Naive thymus-derived CD4-positive, alpha-beta T cell (primary cell): ENCODE measurements around the gene STIM2. TPM values are rescaled to one million over a fixed set of nuclear protein-coding genes. Genes with fewer than 3 reads are reported as not detected.

Source experiments
- ATAC-seq: fragments of 150-1000 bp; cut with Tn5 transposase; 2 replicates; pipeline ENCODE4 v1.10.0; 2021; ENCODE audit warnings: mild to moderate bottlenecking, moderate library complexity
- CTCF ChIA-PET: fragments of 350-600 bp; sonication (Branson Sonifier 250); formaldehyde crosslinking; loops from one replicate; lab custom pipeline; 2021; ENCODE audit warnings: antibody characterized with exemption; lab: Charles Lee
- POLR2A ChIA-PET: fragments of 350-600 bp; sonication (Branson Sonifier 250); formaldehyde crosslinking; loops from one replicate; lab custom pipeline; 2021; ENCODE audit warnings: antibody characterized with exemption, inconsistent platforms; lab: Charles Lee
- DNase-seq, 9 donors: peaks; one replicate each; pipeline versions ENCODE4 v3.0.0 to v3.0.0-alpha.2; 2020 to 2022; ENCODE audit warnings: mixed read lengths in 1 of 9
- H3K27ac ChIP-seq: one replicate; pipeline ENCODE4 v1.7.0; 2013; ENCODE audit warnings: mild to moderate bottlenecking, low read depth, low read length, moderate library complexity
- H3K27me3 ChIP-seq, 2 donors: one replicate each; pipeline ENCODE4 v1.7.0; 2013; ENCODE audit warnings: low read length in 2 of 2, mild to moderate bottlenecking in 2 of 2, moderate library complexity in 2 of 2; ENCODE audit not compliant: control insufficient read depth in 2 of 2, insufficient read depth in 2 of 2
- H3K36me3 ChIP-seq, 3 experiments: 1 replicate in 2 of 3; 2 replicates in 1 of 3; pipeline ENCODE4 v1.7.0; 2013; ENCODE audit warnings: low read length in 3 of 3, mild to moderate bottlenecking in 3 of 3, moderate library complexity in 1 of 3; ENCODE audit not compliant: insufficient read depth in 3 of 3, control insufficient read depth in 2 of 3
- H3K4me1 ChIP-seq, 2 donors: one replicate each; pipeline ENCODE4 v1.7.0; 2013; ENCODE audit warnings: low read length in 2 of 2, mild to moderate bottlenecking in 2 of 2, moderate library complexity in 1 of 2; ENCODE audit not compliant: control insufficient read depth in 2 of 2, insufficient read depth in 2 of 2
- H3K4me3 ChIP-seq: 2 replicates; pipeline ENCODE4 v1.7.0; 2013; ENCODE audit warnings: mild to moderate bottlenecking, low read length
- H3K9me3 ChIP-seq, 3 experiments: 1 replicate in 2 of 3; 2 replicates in 1 of 3; pipeline ENCODE4 v1.7.0; 2013; ENCODE audit warnings: low read length in 3 of 3; ENCODE audit not compliant: control insufficient read depth in 2 of 3
- H3K27ac Mint-ChIP-seq, 9 donors: one replicate each; pipeline ENCODE4 v1.8.0; 2020 to 2022; ENCODE audit warnings: mixed read lengths in 9 of 9, mild to moderate bottlenecking in 8 of 9, moderate library complexity in 5 of 9, inconsistent platforms in 2 of 9
- H3K27me3 Mint-ChIP-seq, 5 donors: one replicate each; pipeline ENCODE4 v1.8.0; 2021 to 2022; ENCODE audit warnings: mixed read lengths in 5 of 5, mild to moderate bottlenecking in 1 of 5
- H3K36me3 Mint-ChIP-seq, 5 donors: one replicate each; pipeline ENCODE4 v1.8.0; 2020 to 2022; ENCODE audit warnings: mixed read lengths in 5 of 5, mild to moderate bottlenecking in 3 of 5, inconsistent platforms in 1 of 5
- H3K4me1 Mint-ChIP-seq, 7 donors: one replicate each; pipeline ENCODE4 v1.8.0; 2020 to 2022; ENCODE audit warnings: mixed read lengths in 7 of 7, mild to moderate bottlenecking in 3 of 7, inconsistent platforms in 1 of 7
- H3K4me3 Mint-ChIP-seq, 10 donors: one replicate each; pipeline ENCODE4 v1.8.0; 2020 to 2022; ENCODE audit warnings: mild to moderate bottlenecking in 10 of 10, mixed read lengths in 10 of 10, moderate library complexity in 6 of 10, inconsistent platforms in 2 of 10
- H3K9me3 Mint-ChIP-seq, 11 donors: one replicate each; pipeline ENCODE4 v1.8.0; 2020 to 2022; ENCODE audit warnings: mixed read lengths in 11 of 11, mild to moderate bottlenecking in 4 of 11, inconsistent platforms in 1 of 11, moderate library complexity in 1 of 11
- intact Hi-C, 2 donors: fragments of 100-400 bp; cut with micrococcal nuclease; formaldehyde crosslinking; loops; one replicate each; pipeline ENCODE4 v1.15.1; 2023
- polyA plus RNA-seq, 2 donors: library from polyadenylated mRNA; unstranded; fragments of 300-500 nt; fragmentation: Illumina TruSeq; gene quantifications; one replicate each; pipeline ENCODE4 v1.2.3, GENCODE V29; 2021
- total RNA-seq, 6 experiments: library from RNA in 5 of 6; stranded (reverse) in 5 of 6; gene quantifications; 1 replicate in 5 of 6; 2 replicates in 1 of 6; pipeline ENCODE4 v1.2.3 and lab custom pipeline; 2021 to 2026

The STIM2 gene
- total and polyA plus RNA-seq, 7 experiments from 2014 or later = 24.6 to 103 (median 67.0) TPM

GRCh38 chr4:26991057-26991456 lies 130.4 kb downstream of the STIM2 start:
- no peaks in the 10 kb centered on the region for H3K9me3 ChIP-seq
- H3K27ac ChIP-seq = no peak overlapping the region
- POLR2A ChIA-PET = interaction anchor here (0.5 to 1.3 kb wide), 2 partner anchors 45 to 131 kb away, joined by 3 to 4 read pairs; partner anchors contain the start of gene STIM2
- Mint-ChIP-seq H3K4me1 (peaks cover 22 to 43% (median 31%) of the 10 kb centered on the region in 7 donors), H3K27me3 (no peaks in the 10 kb centered on the region), H3K27ac (peak overlapping the region in 2 of 9 donors; percentile 55 to 73), H3K36me3 (peaks cover 0 to 37% (median 12%) of the 10 kb centered on the region in 5 donors), H3K4me3 (peak overlapping the region in 1 of 10 donors; percentile 30), H3K9me3 (peaks cover 0 to 8% (median 0%) of the 10 kb centered on the region in 11 donors)
- ATAC-seq = no peak
- H3K4me3 ChIP-seq = no peak overlapping the region
- H3K36me3 ChIP-seq = no peaks in the 10 kb centered on the region
- intact Hi-C loops = no loop called here
- peaks cover 12 to 46% of the 10 kb centered on the region in 2 donors for H3K4me1 ChIP-seq
- no peaks in the 10 kb centered on the region for H3K27me3 ChIP-seq
- CTCF ChIA-PET = interaction anchor here (0.6 kb wide), 1 partner anchor 532 kb away, joined by 7 read pairs; no protein-coding TSS in a partner anchor
- no peak for DNase-seq

- no peaks in the 10 kb centered on the region for H3K27me3 Mint-ChIP-seq
- H3K4me1 Mint-ChIP-seq = peaks cover 12 to 39% (median 27%) of the 10 kb centered on the region in 7 donors
- H3K27ac Mint-ChIP-seq = no peak overlapping the region
- ATAC-seq (peak; percentile 54), DNase-seq (no peak)
- Histone ChIP-seq H3K4me1 (peaks cover 11 to 32% of the 10 kb centered on the region in 2 donors), H3K27me3 (no peaks in the 10 kb centered on the region), H3K4me3 (no peak overlapping the region), H3K27ac (no peak overlapping the region), H3K9me3 (no peaks in the 10 kb centered on the region), H3K36me3 (no peaks in the 10 kb centered on the region)
- peaks cover 0 to 8% (median 0%) of the 10 kb centered on the region in 11 donors for H3K9me3 Mint-ChIP-seq
- ChIA-PET POLR2A (interaction anchor here (0.6 to 2.8 kb wide), 4 partner anchors 18 to 135 kb away, joined by 3 to 14 read pairs (median 3); partner anchors contain the start of gene STIM2), CTCF (interaction anchor here (0.7 to 1.1 kb wide), 3 partner anchors 17 to 127 kb away, joined by 3 read pairs; no protein-coding TSS in a partner anchor)
- H3K4me3 Mint-ChIP-seq = no peak overlapping the region
- intact Hi-C loops = loop anchor here (1.0 to 2.0 kb wide), 2 partner anchors 8 to 132 kb away; partner anchors contain the start of gene STIM2 (in 1 of the 2)
- peaks cover 0 to 35% (median 16%) of the 10 kb centered on the region in 5 donors for H3K36me3 Mint-ChIP-seq
These were observed 132.2 kb downstream of the STIM2 start for GRCh38 chr4:26992657-26993361.

- H3K27ac Mint-ChIP-seq = no peak overlapping the region
These were observed 132.9 kb downstream of the STIM2 start for GRCh38 chr4:26993539-26993938.

DNA sequence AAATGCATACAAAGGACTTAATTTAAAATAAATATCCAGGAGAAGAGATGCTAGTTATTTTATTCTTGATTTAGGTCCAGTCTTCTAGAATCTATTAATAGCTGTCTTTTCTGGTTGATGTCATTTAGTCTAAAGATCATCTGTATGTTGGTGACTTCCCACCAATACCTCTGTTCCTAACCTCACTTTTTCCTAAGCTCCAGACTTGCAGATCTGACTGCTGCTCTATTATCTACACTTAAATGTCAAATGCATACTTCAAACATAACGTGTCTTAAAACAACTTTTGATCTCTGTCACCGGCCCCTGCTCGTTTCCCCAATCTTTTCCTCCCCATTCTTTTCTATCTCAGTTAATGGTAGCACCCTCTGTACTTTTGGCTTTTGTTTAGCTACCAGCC lies 133.3 kb downstream of the STIM2 start:
- H3K4me1 Mint-ChIP-seq = peaks cover 9 to 32% (median 19%) of the 10 kb centered on the region in 7 donors
- Histone ChIP-seq H3K4me3 (no peak overlapping the region), H3K27me3 (no peaks in the 10 kb centered on the region), H3K4me1 (peaks cover 11 to 32% of the 10 kb centered on the region in 2 donors), H3K9me3 (no peaks in the 10 kb centered on the region), H3K36me3 (no peaks in the 10 kb centered on the region), H3K27ac (no peak overlapping the region)
- peaks cover 0 to 8% (median 0%) of the 10 kb centered on the region in 11 donors for H3K9me3 Mint-ChIP-seq
- H3K36me3 Mint-ChIP-seq = peaks cover 0 to 29% (median 11%) of the 10 kb centered on the region in 5 donors
- DNase-seq = no peak
- intact Hi-C loops = loop anchor here (1.0 to 2.0 kb wide), 3 partner anchors 8 to 133 kb away; partner anchors contain the start of gene STIM2 (in 1 of the 2)
- ATAC-seq = no peak
- H3K27me3 Mint-ChIP-seq = no peaks in the 10 kb centered on the region
- H3K4me3 Mint-ChIP-seq = no peak overlapping the region
- no peak overlapping the region for H3K27ac Mint-ChIP-seq
- ChIA-PET CTCF (no interaction called here), POLR2A (interaction anchor here (0.8 to 2.8 kb wide), 5 partner anchors 10 to 136 kb away, joined by 3 to 14 read pairs (median 4); partner anchors contain the start of gene STIM2)

More at GRCh38 chr4:26993539-26993938, 132.9 kb downstream of the STIM2 start:
- Histone ChIP-seq H3K27ac (no peak overlapping the region), H3K9me3 (no peaks in the 10 kb centered on the region), H3K4me3 (no peak overlapping the region), H3K36me3 (no peaks in the 10 kb centered on the region), H3K27me3 (no peaks in the 10 kb centered on the region), H3K4me1 (peaks cover 11 to 32% of the 10 kb centered on the region in 2 donors)
- Mint-ChIP-seq H3K27me3 (no peaks in the 10 kb centered on the region), H3K36me3 (peaks cover 0 to 31% (median 11%) of the 10 kb centered on the region in 5 donors), H3K4me3 (no peak overlapping the region), H3K4me1 (peaks cover 9 to 32% (median 21%) of the 10 kb centered on the region in 7 donors), H3K9me3 (peaks cover 0 to 8% (median 0%) of the 10 kb centered on the region in 11 donors)
- ChIA-PET CTCF (interaction anchor here (0.7 to 0.8 kb wide), 2 partner anchors 16 to 128 kb away, joined by 3 read pairs; no protein-coding TSS in a partner anchor), POLR2A (interaction anchor here (0.8 to 2.8 kb wide), 4 partner anchors 10 to 135 kb away, joined by 3 to 14 read pairs (median 4); partner anchors contain the start of gene STIM2)
- ATAC-seq (no peak), DNase-seq (no peak)
- intact Hi-C loops = loop anchor here in 1 of 2 donors (2.0 kb wide), 1 partner anchor 133 kb away; the partner anchor contains the start of gene STIM2

DNA sequence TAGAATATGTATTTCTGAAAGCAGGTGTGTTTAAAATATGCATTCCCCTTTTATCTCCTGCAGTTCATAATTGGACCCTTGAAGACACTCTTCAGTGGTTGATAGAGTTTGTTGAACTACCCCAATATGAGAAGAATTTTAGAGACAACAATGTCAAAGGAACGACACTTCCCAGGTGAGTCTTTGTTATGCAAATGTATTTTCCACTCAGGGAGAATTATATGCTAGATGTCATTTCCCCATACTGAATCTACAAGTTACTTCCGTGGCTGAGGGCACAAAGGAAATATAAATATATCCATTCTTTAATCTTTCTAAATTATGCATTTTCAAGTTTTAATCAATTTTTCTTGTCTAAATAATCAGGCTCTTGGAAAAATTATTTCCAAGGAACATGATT lies 134.7 kb downstream of the STIM2 start:
- Mint-ChIP-seq H3K27ac (peak overlapping the region in 5 of 9 donors; percentile 8 to 58 (median 44)), H3K27me3 (no peaks in the 10 kb centered on the region), H3K4me3 (peak overlapping the region in 4 of 10 donors; percentile 8 to 53 (median 36)), H3K9me3 (peaks cover 0 to 8% (median 0%) of the 10 kb centered on the region in 11 donors), H3K4me1 (peaks cover 9 to 34% (median 23%) of the 10 kb centered on the region in 7 donors), H3K36me3 (peaks cover 0 to 19% (median 11%) of the 10 kb centered on the region in 5 donors)
- Histone ChIP-seq H3K9me3 (no peaks in the 10 kb centered on the region), H3K36me3 (no peaks in the 10 kb centered on the region), H3K27ac (no peak overlapping the region), H3K27me3 (no peaks in the 10 kb centered on the region), H3K4me1 (peaks cover 11 to 32% of the 10 kb centered on the region in 2 donors), H3K4me3 (no peak overlapping the region)
- CTCF ChIA-PET = no interaction called here
- DNase-seq (no peak), ATAC-seq (no peak)
- intact Hi-C loops = loop anchor here in 1 of 2 donors (2.0 kb wide), 1 partner anchor 17 kb away; no protein-coding TSS in a partner anchor
- POLR2A ChIA-PET = interaction anchor here (1.0 kb wide), 1 partner anchor 11 kb away, joined by 4 read pairs; no protein-coding TSS in a partner anchor

DNA sequence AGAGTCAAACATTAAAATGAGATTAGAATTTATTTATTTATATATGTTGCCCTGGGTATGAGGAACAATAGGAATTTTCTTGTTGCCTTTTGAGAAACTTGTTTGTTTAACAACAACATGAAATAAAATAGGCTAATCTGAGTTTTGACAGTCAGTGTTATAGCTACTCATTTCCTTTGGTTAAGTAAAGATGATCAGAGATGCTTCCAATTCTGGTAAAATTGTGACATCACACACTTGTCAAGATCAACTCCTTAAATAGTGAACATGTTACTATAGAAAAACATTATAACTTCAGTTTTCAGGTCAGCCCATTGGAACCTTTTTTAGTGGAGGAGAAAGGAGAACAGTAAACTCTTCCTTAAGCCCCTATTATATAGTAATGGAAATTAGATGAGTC lies 136.1 kb downstream of the STIM2 start:
- ATAC-seq = no peak
- Mint-ChIP-seq H3K27me3 (no peaks in the 10 kb centered on the region), H3K36me3 (peaks cover 0 to 10% (median 3%) of the 10 kb centered on the region in 5 donors), H3K9me3 (no peaks in the 10 kb centered on the region), H3K4me1 (peaks cover 6 to 39% (median 29%) of the 10 kb centered on the region in 7 donors), H3K27ac (peak overlapping the region in 4 of 9 donors; percentile 14 to 50 (median 18)), H3K4me3 (peak overlapping the region in 1 of 10 donors; percentile 13)
- intact Hi-C loops = no loop called here
- Histone ChIP-seq H3K9me3 (no peaks in the 10 kb centered on the region), H3K27me3 (no peaks in the 10 kb centered on the region), H3K36me3 (no peaks in the 10 kb centered on the region), H3K4me3 (no peak overlapping the region), H3K27ac (no peak overlapping the region), H3K4me1 (peaks cover 11 to 32% of the 10 kb centered on the region in 2 donors)
- POLR2A ChIA-PET = interaction anchor here (0.6 kb wide), 1 partner anchor 9 kb away, joined by 4 read pairs; no protein-coding TSS in a partner anchor
- CTCF ChIA-PET = no interaction called here
- DNase-seq = no peak
